IPS-11a (cell line): Measurements from ENCODE around the gene CST6.
A peak's percentile ranks its signal among the peaks of the same experiment; 100 is the strongest.

ENCODE experiments used
- H3K4me3 ChIP-seq: one replicate; pipeline ENCODE4 v1.5.1; 2013; ENCODE audit warnings: low read depth, low read length, control low read depth

Gene CST6

DNA sequence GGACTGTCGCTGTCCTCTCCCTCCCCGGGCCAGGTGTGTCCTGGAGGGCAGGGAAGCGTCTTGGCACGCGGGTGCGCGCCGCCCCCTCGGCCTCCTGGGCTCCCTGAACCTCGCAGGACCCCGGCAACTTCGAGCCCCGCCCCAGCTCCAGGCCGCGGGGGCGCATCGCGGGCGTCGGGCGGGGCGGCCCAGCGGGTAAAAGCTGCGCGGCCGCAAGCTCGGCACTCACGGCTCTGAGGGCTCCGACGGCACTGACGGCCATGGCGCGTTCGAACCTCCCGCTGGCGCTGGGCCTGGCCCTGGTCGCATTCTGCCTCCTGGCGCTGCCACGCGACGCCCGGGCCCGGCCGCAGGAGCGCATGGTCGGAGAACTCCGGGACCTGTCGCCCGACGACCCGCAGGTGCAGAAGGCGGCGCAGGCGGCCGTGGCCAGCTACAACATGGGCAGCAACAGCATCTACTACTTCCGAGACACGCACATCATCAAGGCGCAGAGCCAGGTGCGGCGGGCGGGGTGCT, at the start of gene CST6:
TSS of gene CST6 (plus strand) at position 224 of the 519 bp plus-strand sequence. CDS start at position 261, 37 bp downstream.
- H3K4me3 ChIP-seq = no peak within 1 kb of the TSS

GRCh38 chr11:65962141-65962564, 49.7 kb upstream of the CST6 start:
- H3K4me3 ChIP-seq = peak overlapping the region; percentile 87

DNA sequence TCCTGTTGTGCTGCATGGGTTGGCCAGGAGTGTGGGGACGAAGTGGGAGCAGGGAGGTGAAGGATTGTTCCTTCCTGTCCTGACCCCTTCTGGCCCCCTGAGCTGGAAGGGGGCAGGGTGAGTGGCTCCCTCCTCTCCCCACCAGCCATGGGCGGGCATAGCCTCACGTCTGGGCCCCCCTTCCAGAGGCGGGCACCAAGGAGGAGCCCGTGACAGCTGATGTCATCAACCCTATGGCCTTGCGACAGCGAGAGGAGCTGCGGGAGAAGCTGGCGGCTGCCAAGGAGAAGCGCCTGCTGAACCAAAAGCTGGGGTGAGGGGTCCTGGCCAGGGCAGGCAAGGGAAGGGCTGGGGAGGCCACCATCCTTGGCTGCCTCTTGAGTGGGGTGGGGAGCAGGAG, 46.9 kb upstream of the CST6 start:
- no peak overlapping the region for H3K4me3 ChIP-seq

GRCh38 chr11:65965986-65966762, 45.6 kb upstream of the CST6 start:
- no peak overlapping the region for H3K4me3 ChIP-seq

DNA sequence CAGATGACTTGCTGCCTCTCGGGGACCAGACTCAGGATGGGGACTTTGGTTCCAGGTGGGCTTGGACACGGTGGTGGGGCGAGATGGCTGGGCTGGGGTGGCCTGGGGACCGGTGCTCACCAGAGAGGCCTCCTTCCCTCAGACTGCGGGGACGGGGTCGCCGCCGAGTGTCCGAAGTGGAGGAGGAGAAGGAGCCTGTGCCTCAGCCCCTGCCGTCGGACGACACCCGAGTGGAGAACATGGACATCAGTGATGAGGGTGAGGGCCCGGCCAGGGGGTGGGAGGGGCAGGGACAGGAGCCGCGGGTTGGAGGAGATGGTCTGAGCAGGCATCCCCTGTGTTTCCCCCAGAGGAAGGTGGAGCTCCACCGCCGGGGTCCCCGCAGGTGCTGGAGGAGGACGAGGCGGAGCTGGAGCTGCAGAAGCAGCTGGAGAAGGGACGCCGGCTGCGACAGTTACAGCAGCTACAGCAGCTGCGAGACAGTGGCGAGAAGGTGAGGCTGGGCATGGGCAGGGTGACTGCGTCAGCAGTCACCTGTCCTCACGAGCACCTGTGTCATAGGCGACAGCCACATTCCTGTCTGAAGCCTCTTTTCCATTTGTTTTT, 44.4 kb upstream of the CST6 start:
- H3K4me3 ChIP-seq = no peak overlapping the region

DNA sequence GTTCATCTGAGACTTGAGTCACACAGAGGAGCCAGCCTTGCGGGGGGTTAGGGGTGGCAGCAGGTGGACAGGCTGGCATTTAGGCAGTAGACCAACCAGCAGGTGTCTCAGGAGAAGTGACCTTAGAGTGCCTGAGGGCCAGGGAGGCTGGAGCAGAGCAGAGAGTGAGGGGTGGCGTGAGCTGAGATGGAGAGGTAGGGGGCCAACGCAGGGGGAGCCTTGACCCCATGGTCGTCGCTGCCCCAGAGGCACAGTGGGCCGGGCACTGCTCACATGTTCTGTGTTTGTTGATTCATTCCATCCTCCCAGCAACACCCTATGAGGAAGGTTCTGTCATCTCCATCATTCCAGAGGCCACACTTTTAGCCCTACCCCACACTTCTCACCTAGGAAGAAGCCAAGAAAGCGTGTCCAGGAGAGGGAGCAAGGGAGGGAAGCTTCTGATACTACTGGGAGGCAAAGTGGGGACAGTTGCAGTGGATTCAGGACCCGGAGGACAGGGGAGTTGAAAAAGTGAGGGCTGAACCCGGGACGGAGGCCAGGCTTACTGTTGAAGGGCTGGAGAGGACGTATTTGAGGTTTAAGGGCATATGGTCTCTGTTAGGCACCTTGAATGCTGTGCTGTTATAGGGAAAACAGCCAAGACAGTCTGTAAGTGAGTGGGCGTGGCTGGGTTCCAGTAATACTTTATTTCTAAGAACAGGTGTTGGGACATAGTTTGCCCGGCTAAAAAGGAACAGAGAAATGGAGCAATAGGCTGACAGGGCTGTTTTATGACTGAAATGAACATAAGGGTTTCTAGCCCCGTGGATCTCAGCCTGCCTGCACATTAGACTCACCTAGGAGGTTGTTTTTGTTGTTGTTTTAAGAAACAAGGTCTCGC, 43.0 kb upstream of the CST6 start:
- no peak overlapping the region for H3K4me3 ChIP-seq

GRCh38 chr11:65972116-65972515, 39.7 kb upstream of the CST6 start:
- H3K4me3 ChIP-seq = no peak overlapping the region

- no peak overlapping the region for H3K4me3 ChIP-seq
These were observed 38.2 kb upstream of the CST6 start for GRCh38 chr11:65973439-65974110.

- H3K4me3 ChIP-seq = no peak overlapping the region
These were observed 36.0 kb upstream of the CST6 start for GRCh38 chr11:65975771-65976170.

GRCh38 chr11:65976216-65977176, 35.3 kb upstream of the CST6 start:
- no peak overlapping the region for H3K4me3 ChIP-seq

DNA sequence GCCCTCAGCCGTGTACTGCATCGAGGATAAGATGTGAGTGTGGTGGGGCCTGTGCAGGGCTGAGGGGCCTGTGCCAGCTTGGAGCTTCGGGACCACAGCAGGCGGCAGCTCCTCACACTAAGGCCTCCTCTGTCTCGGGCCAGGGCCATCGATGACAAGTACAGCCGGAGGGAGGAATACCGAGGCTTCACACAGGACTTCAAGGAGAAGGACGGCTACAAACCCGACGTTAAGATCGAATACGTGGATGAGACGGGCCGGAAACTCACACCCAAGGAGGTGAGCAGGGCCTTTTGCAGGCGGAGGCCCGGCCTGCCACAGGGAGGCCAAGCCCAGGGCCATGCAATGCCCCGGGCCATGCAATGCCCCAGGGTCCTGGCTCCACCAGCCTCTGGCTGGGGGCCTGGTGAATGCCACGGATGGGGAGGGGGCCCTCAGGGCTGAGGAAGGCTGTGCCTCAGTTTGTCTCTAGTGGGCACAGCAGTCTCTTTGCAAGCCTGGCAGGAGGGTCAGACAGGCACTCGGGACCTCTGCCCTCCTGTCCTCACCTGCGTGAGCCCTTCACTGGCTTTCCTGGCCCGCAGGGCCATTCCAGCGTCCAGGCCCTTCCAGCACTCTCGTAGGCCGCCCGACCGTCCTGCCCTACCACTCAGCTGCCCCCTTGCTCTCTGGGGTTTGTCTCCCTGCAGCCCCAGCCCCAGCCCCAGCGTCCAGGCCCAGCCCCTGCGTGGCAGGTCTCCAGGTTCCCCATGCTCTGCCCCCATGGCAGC, 34.0 kb upstream of the CST6 start:
- H3K4me3 ChIP-seq = no peak overlapping the region

GRCh38 chr11:65978391-65979238, 33.2 kb upstream of the CST6 start:
- no peak overlapping the region for H3K4me3 ChIP-seq

DNA sequence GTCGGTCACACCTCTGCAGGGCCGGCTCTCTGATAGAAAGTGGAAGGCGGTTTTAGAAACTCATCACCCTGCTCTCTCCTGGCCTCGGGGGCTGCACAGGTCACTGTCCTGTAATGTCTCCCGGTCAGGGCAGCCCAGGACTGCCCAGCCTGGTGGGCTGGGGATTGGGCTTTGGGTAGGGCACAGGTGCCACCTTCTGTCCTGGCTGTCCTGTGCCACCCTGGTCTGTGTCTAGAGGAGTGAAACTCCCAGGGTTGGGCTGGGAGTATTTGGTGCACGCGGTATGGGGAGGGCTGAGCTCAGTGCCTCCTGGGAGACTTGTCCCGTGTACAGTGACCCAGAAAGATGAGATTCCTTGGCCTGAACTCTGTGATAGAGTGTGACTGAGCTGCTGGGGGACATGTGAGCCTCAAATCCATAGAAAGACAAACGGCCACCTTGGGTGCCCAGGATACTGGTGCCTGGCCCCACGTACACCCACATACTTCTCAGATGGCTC, 32.5 kb upstream of the CST6 start:
- no peak overlapping the region for H3K4me3 ChIP-seq

- no peak overlapping the region for H3K4me3 ChIP-seq
These were observed 30.6 kb upstream of the CST6 start for GRCh38 chr11:65981101-65981740.

DNA sequence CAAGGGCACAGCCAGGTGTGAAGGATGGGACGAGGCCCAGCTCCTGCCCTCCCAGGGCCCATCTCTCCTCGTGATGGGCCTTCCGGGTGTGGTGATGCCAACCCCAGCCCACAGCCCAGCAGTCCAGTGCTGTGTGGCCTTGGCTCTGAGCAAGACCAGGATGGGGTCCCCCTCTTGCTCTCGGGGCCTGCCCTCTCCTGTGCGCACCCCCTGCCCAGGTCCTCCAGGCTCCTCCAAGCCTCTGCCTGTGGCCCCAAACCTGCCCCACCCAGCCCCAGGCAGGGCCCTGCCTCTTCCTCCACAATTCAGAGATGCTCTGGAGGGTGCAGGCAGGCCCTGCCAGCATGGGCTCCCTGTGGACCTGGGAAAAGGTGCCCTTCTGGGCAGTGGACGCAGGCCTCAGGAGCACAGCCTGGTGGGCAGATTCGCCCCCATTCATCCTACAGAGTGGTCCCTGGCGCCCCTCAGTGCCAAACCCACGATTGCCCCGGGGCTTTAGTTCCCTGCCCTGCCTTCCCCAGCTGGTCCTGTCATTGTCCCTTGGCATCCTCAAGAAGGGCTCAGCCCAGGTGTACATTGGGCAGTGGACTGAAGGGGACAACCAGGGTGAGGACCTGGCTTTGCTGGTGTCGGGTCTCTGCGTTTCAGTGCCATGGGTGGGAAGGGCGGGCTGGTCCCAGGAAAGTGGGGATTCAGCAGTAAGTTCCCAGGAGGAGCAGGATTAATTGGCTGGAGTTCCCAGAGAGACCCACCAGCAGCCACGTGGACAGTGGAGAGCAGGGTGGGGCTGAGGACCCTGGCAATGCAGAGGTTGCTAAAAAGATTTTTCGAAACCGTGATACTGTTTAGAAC, 29.6 kb upstream of the CST6 start:
- no peak overlapping the region for H3K4me3 ChIP-seq

GRCh38 chr11:65982824-65983588, 28.8 kb upstream of the CST6 start:
- no peak overlapping the region for H3K4me3 ChIP-seq
